ENCODE data around the gene NR3C2. TPM values are rescaled to one million over a fixed set of nuclear protein-coding genes. Genes with fewer than 3 reads are reported as not detected.

The NR3C2 gene
- total RNA-seq, 2 experiments from 2014 or later, result 4.8 to 6.2 TPM

- no peak overlapping the region for H3K27ac Mint-ChIP-seq
- no peaks in the 10 kb centered on the region for H3K36me3 Mint-ChIP-seq
- H3K4me1 Mint-ChIP-seq, result peaks cover 40% of the 10 kb centered on the region
- no peak for DNase-seq
- no peak overlapping the region for H3K4me3 Mint-ChIP-seq
- H3K9me3 Mint-ChIP-seq, result no peaks in the 10 kb centered on the region
- no peaks in the 10 kb centered on the region for H3K27me3 Mint-ChIP-seq
Observed at GRCh38 chr4:148289740-148290139, 152.5 kb downstream of the NR3C2 start.

- Mint-ChIP-seq H3K4me3 (no peak overlapping the region), H3K4me1 (peaks cover 39% of the 10 kb centered on the region), H3K36me3 (no peaks in the 10 kb centered on the region), H3K9me3 (no peaks in the 10 kb centered on the region), H3K27me3 (no peaks in the 10 kb centered on the region), H3K27ac (no peak overlapping the region)
- DNase-seq, result no peak
Observed at GRCh38 chr4:148288448-148288847, 153.8 kb downstream of the NR3C2 start.

GRCh38 chr4:148287111-148287510 lies 155.1 kb downstream of the NR3C2 start:
- Mint-ChIP-seq H3K27me3 (no peaks in the 10 kb centered on the region), H3K27ac (no peak overlapping the region), H3K4me3 (no peak overlapping the region), H3K4me1 (peaks cover 36% of the 10 kb centered on the region), H3K9me3 (no peaks in the 10 kb centered on the region), H3K36me3 (no peaks in the 10 kb centered on the region)
- DNase-seq, result no peak

- H3K27me3 Mint-ChIP-seq, result no peaks in the 10 kb centered on the region
- no peak overlapping the region for H3K4me3 Mint-ChIP-seq
- peaks cover 40% of the 10 kb centered on the region for H3K4me1 Mint-ChIP-seq
- no peaks in the 10 kb centered on the region for H3K9me3 Mint-ChIP-seq
- H3K36me3 Mint-ChIP-seq, result peaks cover under 1% of the 10 kb centered on the region
- DNase-seq, result no peak
- H3K27ac Mint-ChIP-seq, result no peak overlapping the region
Observed at GRCh38 chr4:148286012-148286411, 156.2 kb downstream of the NR3C2 start.

GRCh38 chr4:148283665-148284064 lies 158.5 kb downstream of the NR3C2 start:
- H3K27me3 Mint-ChIP-seq, result no peaks in the 10 kb centered on the region

GRCh38 chr4:148278310-148278709 lies 163.9 kb downstream of the NR3C2 start:
- no peak overlapping the region for H3K4me3 Mint-ChIP-seq
- no peak overlapping the region for H3K27ac Mint-ChIP-seq
- H3K4me1 Mint-ChIP-seq, result peaks cover 15% of the 10 kb centered on the region
- no peaks in the 10 kb centered on the region for H3K9me3 Mint-ChIP-seq
- H3K27me3 Mint-ChIP-seq, result no peaks in the 10 kb centered on the region
- peaks cover 12% of the 10 kb centered on the region for H3K36me3 Mint-ChIP-seq
- DNase-seq, result no peak

More at GRCh38 chr4:148283665-148284064, 158.5 kb downstream of the NR3C2 start:
- peaks cover 2% of the 10 kb centered on the region for H3K36me3 Mint-ChIP-seq
- no peak overlapping the region for H3K4me3 Mint-ChIP-seq
- H3K27ac Mint-ChIP-seq, result no peak overlapping the region
- no peaks in the 10 kb centered on the region for H3K9me3 Mint-ChIP-seq
- H3K4me1 Mint-ChIP-seq, result peaks cover 33% of the 10 kb centered on the region
- DNase-seq, result no peak

- Mint-ChIP-seq H3K9me3 (no peaks in the 10 kb centered on the region), H3K27ac (no peak overlapping the region), H3K4me1 (peaks cover 18% of the 10 kb centered on the region), H3K27me3 (no peaks in the 10 kb centered on the region), H3K36me3 (peaks cover 10% of the 10 kb centered on the region), H3K4me3 (no peak overlapping the region)
- DNase-seq, result no peak
Observed at GRCh38 chr4:148275266-148275665, 166.9 kb downstream of the NR3C2 start.

- no peaks in the 10 kb centered on the region for H3K9me3 Mint-ChIP-seq
- H3K36me3 Mint-ChIP-seq, result peaks cover 14% of the 10 kb centered on the region
- no peak overlapping the region for H3K4me3 Mint-ChIP-seq
- no peak for DNase-seq
- no peaks in the 10 kb centered on the region for H3K27me3 Mint-ChIP-seq
- H3K27ac Mint-ChIP-seq, result no peak overlapping the region
- H3K4me1 Mint-ChIP-seq, result peaks cover 18% of the 10 kb centered on the region
Observed at GRCh38 chr4:148273501-148273986, 168.7 kb downstream of the NR3C2 start.

GRCh38 chr4:148271166-148271565 lies 171.0 kb downstream of the NR3C2 start:
- H3K27me3 Mint-ChIP-seq, result no peaks in the 10 kb centered on the region

GRCh38 chr4:148270630-148271029 lies 171.6 kb downstream of the NR3C2 start:
- peaks cover 19% of the 10 kb centered on the region for H3K4me1 Mint-ChIP-seq
- peaks cover 18% of the 10 kb centered on the region for H3K36me3 Mint-ChIP-seq
- no peaks in the 10 kb centered on the region for H3K27me3 Mint-ChIP-seq

More at GRCh38 chr4:148271166-148271565, 171.0 kb downstream of the NR3C2 start:
- no peak overlapping the region for H3K4me3 Mint-ChIP-seq
- H3K4me1 Mint-ChIP-seq, result peaks cover 18% of the 10 kb centered on the region
- no peaks in the 10 kb centered on the region for H3K9me3 Mint-ChIP-seq
- DNase-seq, result no peak
- H3K27ac Mint-ChIP-seq, result no peak overlapping the region
- peaks cover 17% of the 10 kb centered on the region for H3K36me3 Mint-ChIP-seq

GRCh38 chr4:148268835-148269234 lies 173.4 kb downstream of the NR3C2 start:
- H3K27ac Mint-ChIP-seq, result no peak overlapping the region
- H3K4me1 Mint-ChIP-seq, result peaks cover 21% of the 10 kb centered on the region

More at GRCh38 chr4:148270630-148271029, 171.6 kb downstream of the NR3C2 start:
- Mint-ChIP-seq H3K27ac (no peak overlapping the region), H3K4me3 (no peak overlapping the region), H3K9me3 (no peaks in the 10 kb centered on the region)
- no peak for DNase-seq

GRCh38 chr4:148266921-148267320 lies 175.3 kb downstream of the NR3C2 start:
- Mint-ChIP-seq H3K36me3 (peaks cover 9% of the 10 kb centered on the region), H3K4me1 (peaks cover 13% of the 10 kb centered on the region), H3K4me3 (no peak overlapping the region), H3K9me3 (no peaks in the 10 kb centered on the region), H3K27ac (no peak overlapping the region), H3K27me3 (no peaks in the 10 kb centered on the region)
- no peak for DNase-seq

More at GRCh38 chr4:148268835-148269234, 173.4 kb downstream of the NR3C2 start:
- Mint-ChIP-seq H3K9me3 (no peaks in the 10 kb centered on the region), H3K4me3 (no peak overlapping the region), H3K36me3 (peaks cover 12% of the 10 kb centered on the region), H3K27me3 (no peaks in the 10 kb centered on the region)
- DNase-seq, result no peak

- no peaks in the 10 kb centered on the region for H3K27me3 Mint-ChIP-seq
- peaks cover 16% of the 10 kb centered on the region for H3K4me1 Mint-ChIP-seq
- H3K4me3 Mint-ChIP-seq, result no peak overlapping the region
- no peaks in the 10 kb centered on the region for H3K9me3 Mint-ChIP-seq
- peaks cover 11% of the 10 kb centered on the region for H3K36me3 Mint-ChIP-seq
- H3K27ac Mint-ChIP-seq, result no peak overlapping the region
- DNase-seq, result no peak
Observed at GRCh38 chr4:148266240-148266639, 176.0 kb downstream of the NR3C2 start.

- H3K9me3 Mint-ChIP-seq, result no peaks in the 10 kb centered on the region
- H3K27ac Mint-ChIP-seq, result no peak overlapping the region
- H3K4me1 Mint-ChIP-seq, result peaks cover 13% of the 10 kb centered on the region
- H3K36me3 Mint-ChIP-seq, result peaks cover 13% of the 10 kb centered on the region
- no peak for DNase-seq
- no peaks in the 10 kb centered on the region for H3K27me3 Mint-ChIP-seq
- no peak overlapping the region for H3K4me3 Mint-ChIP-seq
Observed at GRCh38 chr4:148265627-148266026, 176.6 kb downstream of the NR3C2 start.

- no peak overlapping the region for H3K4me3 Mint-ChIP-seq
- H3K4me1 Mint-ChIP-seq, result peaks cover 10% of the 10 kb centered on the region
- H3K9me3 Mint-ChIP-seq, result no peaks in the 10 kb centered on the region
- DNase-seq, result no peak
- H3K27ac Mint-ChIP-seq, result no peak overlapping the region
- H3K27me3 Mint-ChIP-seq, result no peaks in the 10 kb centered on the region
- H3K36me3 Mint-ChIP-seq, result peaks cover 10% of the 10 kb centered on the region
Observed at GRCh38 chr4:148263802-148264201, 178.4 kb downstream of the NR3C2 start.

GRCh38 chr4:148263127-148263526 lies 179.1 kb downstream of the NR3C2 start:
- Mint-ChIP-seq H3K36me3 (peaks cover 10% of the 10 kb centered on the region), H3K4me3 (no peak overlapping the region), H3K27me3 (no peaks in the 10 kb centered on the region), H3K4me1 (peaks cover 13% of the 10 kb centered on the region), H3K9me3 (no peaks in the 10 kb centered on the region), H3K27ac (no peak overlapping the region)
- DNase-seq, result no peak

Data from activated naive CD8-positive, alpha-beta T cell treated with anti-CD3 and anti-CD28 coated beads for 36 hours (primary cell).